ENCODE results near the gene C1D. TPM values are rescaled to one million over a fixed set of nuclear protein-coding genes. Genes with fewer than 3 reads are reported as not detected.
A peak's percentile ranks its signal among the peaks of the same experiment; 100 is the strongest.

C1D gene
- total RNA-seq, 1 donor, result 43.0 TPM

DNA sequence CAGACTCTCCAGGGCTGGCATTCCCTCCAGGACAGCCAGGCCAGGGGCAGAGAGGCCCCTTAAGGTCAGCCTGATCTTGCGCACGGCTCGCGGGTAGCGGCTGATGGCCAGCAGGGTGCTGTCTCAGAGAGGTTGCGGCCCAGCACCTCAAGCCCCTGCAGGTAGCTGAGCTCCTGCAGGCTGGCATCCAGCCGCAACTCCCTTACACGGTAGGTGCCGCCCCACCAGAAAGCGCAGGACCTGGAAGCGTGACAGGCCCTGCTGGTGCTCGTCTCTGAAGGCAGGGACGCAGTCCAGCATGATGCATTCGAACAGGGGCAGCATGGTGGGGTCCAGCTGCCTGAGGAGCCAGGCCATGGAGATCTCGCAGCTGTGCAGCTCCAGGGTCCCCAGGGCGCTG, 38.9 kb downstream of the C1D start:
- H3K4me3 ChIP-seq (ENCODE audit: low read depth, low read length), result no peak overlapping the region
- TF ChIP-seq, protein P1, sequence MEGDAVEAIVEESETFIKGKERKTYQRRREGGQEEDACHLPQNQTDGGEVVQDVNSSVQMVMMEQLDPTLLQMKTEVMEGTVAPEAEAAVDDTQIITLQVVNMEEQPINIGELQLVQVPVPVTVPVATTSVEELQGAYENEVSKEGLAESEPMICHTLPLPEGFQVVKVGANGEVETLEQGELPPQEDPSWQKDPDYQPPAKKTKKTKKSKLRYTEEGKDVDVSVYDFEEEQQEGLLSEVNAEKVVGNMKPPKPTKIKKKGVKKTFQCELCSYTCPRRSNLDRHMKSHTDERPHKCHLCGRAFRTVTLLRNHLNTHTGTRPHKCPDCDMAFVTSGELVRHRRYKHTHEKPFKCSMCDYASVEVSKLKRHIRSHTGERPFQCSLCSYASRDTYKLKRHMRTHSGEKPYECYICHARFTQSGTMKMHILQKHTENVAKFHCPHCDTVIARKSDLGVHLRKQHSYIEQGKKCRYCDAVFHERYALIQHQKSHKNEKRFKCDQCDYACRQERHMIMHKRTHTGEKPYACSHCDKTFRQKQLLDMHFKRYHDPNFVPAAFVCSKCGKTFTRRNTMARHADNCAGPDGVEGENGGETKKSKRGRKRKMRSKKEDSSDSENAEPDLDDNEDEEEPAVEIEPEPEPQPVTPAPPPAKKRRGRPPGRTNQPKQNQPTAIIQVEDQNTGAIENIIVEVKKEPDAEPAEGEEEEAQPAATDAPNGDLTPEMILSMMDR (IDR thresholded peaks at IDR 0.05; ENCODE audit: insufficient read depth, low read length), result no peak
- DNase-seq (ENCODE audit: low read depth), result no peak

DNA sequence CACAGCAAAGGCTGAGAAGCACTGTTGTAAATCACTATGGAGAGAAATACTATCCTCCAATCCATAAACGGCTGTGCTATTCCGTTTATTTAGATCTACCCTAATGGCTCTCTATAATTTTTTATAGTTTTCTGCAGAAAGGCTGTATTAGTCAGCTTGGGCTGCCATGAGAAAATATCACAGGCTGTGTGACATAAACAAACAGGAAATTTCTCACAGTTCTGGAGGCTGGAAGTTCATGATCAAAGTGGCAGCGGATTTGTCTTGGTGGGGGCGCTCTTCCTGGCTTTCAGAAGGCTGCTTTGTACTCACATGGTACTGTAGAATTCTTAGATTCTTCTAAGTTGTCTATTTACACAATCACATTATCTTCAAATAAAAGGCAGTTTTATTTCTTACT, 44.1 kb downstream of the C1D start:
- TF ChIP-seq, protein P1 (IDR thresholded peaks at IDR 0.05; ENCODE audit: insufficient read depth, low read length), result no peak
- DNase-seq (ENCODE audit: low read depth), result no peak
- no peak overlapping the region for H3K4me3 ChIP-seq (ENCODE audit: low read depth, low read length)

DNA sequence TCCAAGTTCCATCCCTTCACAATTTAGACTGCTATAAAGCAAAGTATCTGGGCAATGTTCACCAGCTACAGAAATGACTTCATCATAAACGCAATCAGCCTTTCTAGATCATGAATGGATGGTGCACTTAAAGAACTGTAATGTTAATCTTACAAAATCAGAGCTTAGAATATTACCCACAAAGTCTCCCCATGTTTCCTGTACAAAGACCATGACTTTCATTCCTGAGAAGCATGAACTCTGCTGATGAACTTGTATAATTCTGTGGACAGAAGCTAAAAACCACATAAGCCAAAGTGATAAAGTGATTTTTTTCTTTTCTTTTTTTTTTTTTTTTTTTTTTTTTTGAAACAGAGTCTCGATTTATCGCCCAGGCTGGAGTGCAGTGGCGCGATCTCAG, 53.3 kb downstream of the C1D start:
- DNase-seq (ENCODE audit: low read depth), result no peak
- TF ChIP-seq, protein P1 (IDR thresholded peaks at IDR 0.05; ENCODE audit: insufficient read depth, low read length), result no peak
- no peak overlapping the region for H3K4me3 ChIP-seq (ENCODE audit: low read depth, low read length)

DNA sequence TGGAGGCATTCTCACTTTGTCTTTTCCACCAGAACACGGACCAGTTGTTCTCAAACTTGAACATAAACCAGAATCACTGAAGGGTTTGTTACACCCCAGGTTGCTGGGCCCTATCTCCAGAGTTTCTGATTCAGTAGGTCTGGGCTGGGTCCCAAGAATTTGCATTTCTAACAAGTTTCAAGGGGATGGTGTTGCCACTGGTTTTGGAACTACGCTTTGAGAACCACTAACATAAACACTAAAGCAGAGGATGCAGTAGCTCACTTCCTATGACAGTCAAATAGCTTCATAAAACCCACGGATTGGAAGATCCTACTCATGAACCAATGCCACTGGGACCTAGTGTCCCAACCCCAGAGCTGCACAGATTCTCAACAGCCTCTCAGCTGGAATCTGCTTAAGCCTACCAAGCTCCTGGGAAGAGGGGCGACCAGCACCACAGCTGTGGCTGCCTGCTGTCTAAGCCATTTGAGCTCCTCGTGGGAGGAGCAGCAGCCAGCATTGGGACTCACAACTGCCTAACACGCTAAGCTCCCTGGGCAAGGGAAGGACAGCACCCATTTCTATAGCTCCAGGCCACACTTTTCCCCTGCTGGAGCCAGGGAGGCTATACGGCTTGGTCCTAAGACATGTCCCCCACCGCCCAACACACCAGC, 62.5 kb downstream of the C1D start:
- no peak overlapping the region for H3K4me3 ChIP-seq (ENCODE audit: low read depth, low read length)
- DNase-seq (ENCODE audit: low read depth), result peak; percentile 18
- TF ChIP-seq, protein P1 (IDR thresholded peaks at IDR 0.05; ENCODE audit: insufficient read depth, low read length), result no peak

DNA sequence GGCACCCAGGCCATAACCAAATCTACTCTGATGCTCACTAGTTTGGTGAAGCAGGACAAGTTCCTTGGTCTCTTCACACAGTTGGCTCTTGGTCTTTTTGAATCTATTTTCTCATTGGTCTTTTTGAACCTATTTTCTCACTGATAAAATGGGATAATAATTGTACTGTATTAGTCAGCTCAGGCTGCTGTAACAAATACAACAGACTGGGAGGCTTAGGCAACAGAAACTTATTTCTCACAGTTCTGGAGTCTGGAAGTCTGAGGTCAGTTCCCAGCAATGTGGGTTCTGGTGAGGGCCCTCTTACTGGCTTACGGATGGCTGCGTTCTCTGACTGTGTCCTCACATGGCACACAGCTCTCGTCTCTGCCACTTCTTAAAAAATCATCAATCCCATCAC, 63.5 kb downstream of the C1D start:
- no peak for DNase-seq (ENCODE audit: low read depth)
- TF ChIP-seq, protein P1 (IDR thresholded peaks at IDR 0.05; ENCODE audit: insufficient read depth, low read length), result no peak
- no peak overlapping the region for H3K4me3 ChIP-seq (ENCODE audit: low read depth, low read length)

DNA sequence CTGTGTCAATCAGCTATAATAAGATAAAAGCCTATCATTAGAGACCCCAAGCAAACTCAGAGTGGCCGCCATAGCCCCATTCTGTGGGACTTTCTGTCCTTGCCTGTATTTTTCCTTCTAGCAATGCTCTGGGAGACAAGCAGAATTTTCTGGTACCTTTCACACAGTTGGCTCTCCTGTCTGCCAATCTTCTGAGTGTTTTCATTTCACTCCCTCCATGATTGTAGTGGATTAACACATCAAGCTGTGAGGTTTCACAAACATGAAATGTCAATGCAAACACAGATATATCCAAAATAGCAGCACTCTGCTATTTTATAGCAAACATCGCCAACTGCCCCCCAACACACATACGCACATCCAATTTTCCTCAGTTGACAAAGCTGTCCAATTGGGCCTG, 64.9 kb downstream of the C1D start:
- no peak overlapping the region for H3K4me3 ChIP-seq (ENCODE audit: low read depth, low read length)
- peak; percentile 26 for DNase-seq (ENCODE audit: low read depth)
- TF ChIP-seq, protein P1 (IDR thresholded peaks at IDR 0.05; ENCODE audit: insufficient read depth, low read length), result no peak

DNA sequence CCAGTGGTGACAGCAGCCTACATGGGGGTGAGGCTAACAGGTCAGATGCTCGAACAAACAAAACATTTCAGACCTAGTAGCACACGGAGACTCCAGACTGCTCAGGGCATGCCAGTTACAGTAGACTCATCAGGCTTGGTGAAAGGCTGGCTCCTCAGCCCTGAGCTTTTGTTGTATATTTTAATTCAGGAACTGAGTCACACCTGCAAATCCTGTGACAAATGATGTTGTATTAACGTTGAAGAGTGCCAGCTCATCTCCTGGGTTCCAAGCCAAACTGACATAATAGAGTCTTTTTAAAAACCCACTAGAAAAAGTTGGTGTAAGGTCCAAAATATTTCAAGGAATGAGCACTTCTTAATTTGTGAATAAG, 65.3 kb downstream of the C1D start:
- TF ChIP-seq, protein P1 (IDR thresholded peaks at IDR 0.05; ENCODE audit: insufficient read depth, low read length), result no peak
- H3K4me3 ChIP-seq (ENCODE audit: low read depth, low read length), result no peak overlapping the region
- DNase-seq (ENCODE audit: low read depth), result peak; percentile 51
